SU-DHL-6 (cell line): ENCODE data around the gene NPAT.
A peak's percentile ranks its signal among the peaks of the same experiment; 100 is the strongest.
"Not testable (repeated sequence)": the region's sequence is repeated elsewhere in the genome, so short reads cannot be mapped to it uniquely, and the experiment has no call there.

ENCODE experiments used
- H2AFZ ChIP-seq: fragments of 200-600 bp; sonication (generic); 2 replicates; pipeline ENCODE4 v1.6.1; 2014; ENCODE audit warnings: low read depth, mild to moderate bottlenecking, moderate library complexity, mixed read lengths, antibody characterized with exemption, low read length; ENCODE audit not compliant: severe bottlenecking
- H3F3A ChIP-seq: fragments of 200-600 bp; shearing (Covaris generic); 2 replicates; pipeline ENCODE4 v1.6.0; 2016; ENCODE audit warnings: antibody characterized with exemption, mild to moderate bottlenecking; ENCODE audit not compliant: insufficient read depth
- H3K27ac ChIP-seq: fragments of 200-600 bp; sonication (generic); 2 replicates; pipeline ENCODE4 v1.5.1; 2016; ENCODE audit warnings: low read depth, mild to moderate bottlenecking, low read length, moderate library complexity, mixed read lengths
- H3K27me3 ChIP-seq: fragments of 200-600 bp; sonication (generic), shearing (Covaris generic); 2 replicates; pipeline ENCODE4 v1.6.0; 2014; ENCODE audit warnings: mild to moderate bottlenecking, low read length
- H3K36me3 ChIP-seq: fragments of 200-600 bp; sonication (generic); 2 replicates; pipeline ENCODE4 v1.6.1; 2014; ENCODE audit warnings: mild to moderate bottlenecking, low read length, mixed read lengths
- H3K4me2 ChIP-seq: fragments of 300-600, 200-600 bp; shearing (Covaris generic), sonication (generic); 2 replicates; pipeline ENCODE4 v1.6.0; 2014; ENCODE audit warnings: low read length, low read depth, mild to moderate bottlenecking; ENCODE audit not compliant: poor library complexity, severe bottlenecking
- H3K4me3 ChIP-seq: fragments of 200-600 bp; sonication (generic); 2 replicates; pipeline ENCODE4 v1.5.1; 2014; ENCODE audit warnings: antibody characterized with exemption, low read length, mild to moderate bottlenecking, mixed read lengths; ENCODE audit not compliant: insufficient read depth, poor library complexity, severe bottlenecking
- H3K79me2 ChIP-seq: fragments of 200-600 bp; sonication (generic); 2 replicates; pipeline ENCODE4 v1.6.1; 2014; ENCODE audit warnings: mild to moderate bottlenecking, low read length, moderate library complexity; ENCODE audit not compliant: insufficient read depth
- H3K9ac ChIP-seq: fragments of 200-600 bp; sonication (generic); 2 replicates; pipeline ENCODE4 v1.7.0; 2014; ENCODE audit warnings: mild to moderate bottlenecking, low read length
- H3K9me2 ChIP-seq: fragments of 200-600 bp; sonication (generic); replicated peaks from 2 replicates; pipeline ENCODE4 v1.6.1; 2014; ENCODE audit warnings: low read length; ENCODE audit not compliant: insufficient read depth
- H3K9me3 ChIP-seq: fragments of 200-600 bp; sonication (generic); 2 replicates; pipeline ENCODE4 v1.6.1; 2014; ENCODE audit warnings: low read length, mixed read lengths; ENCODE audit not compliant: insufficient read depth
- H4K20me1 ChIP-seq: fragments of 200-600 bp; sonication (generic); 2 replicates; pipeline ENCODE4 v1.6.1; 2014; ENCODE audit warnings: low read depth, mild to moderate bottlenecking, antibody characterized with exemption, low read length, moderate library complexity, mixed read lengths
- EZH2phosphoT487 ChIP-seq: fragments of 200-600 bp; sonication (generic), shearing (Covaris generic); conservative IDR thresholded peaks from 2 replicates; pipeline ENCODE4 v1.6.1; 2018; ENCODE audit warnings: mild to moderate bottlenecking, antibody characterized with exemption, low read length, moderate library complexity, mixed read lengths
- TF ChIP-seq, protein P1 (sequence below): fragments of 200-600 bp; sonication (generic); IDR thresholded peaks from one replicate; pipeline ENCODE4 v1.5.1; 2017; ENCODE audit warnings: antibody characterized with exemption, mild to moderate bottlenecking, low read length, moderate library complexity; ENCODE audit not compliant: insufficient read depth, poor library complexity, severe bottlenecking

NPAT gene

DNA sequence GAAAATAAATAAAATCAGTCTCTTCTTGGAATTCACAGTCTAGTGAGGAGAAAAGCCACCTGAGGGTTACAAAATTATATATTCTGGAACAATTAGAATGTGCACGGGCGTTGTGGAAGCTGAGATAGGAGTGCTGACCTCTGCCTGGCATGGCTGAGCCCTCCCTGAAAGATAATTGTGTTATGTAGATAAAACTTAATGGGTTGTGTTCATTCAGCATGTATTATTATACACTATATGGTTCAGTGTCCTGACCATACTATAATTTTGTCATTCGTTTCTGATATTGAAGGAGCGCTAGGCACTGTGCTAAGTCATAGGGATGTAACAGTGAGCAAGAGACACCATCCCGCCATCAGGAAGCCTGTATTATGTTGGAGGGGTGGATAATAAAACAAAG lies 97.3 kb downstream of the NPAT start:
- Histone ChIP-seq H3K36me3 (no peaks in the 10 kb centered on the region), H3K27ac (no peak overlapping the region), H3K79me2 (peaks cover 13% of the 10 kb centered on the region; the same call in 1 of the 2 replicates), H3K9ac (no peak overlapping the region), H3K4me2 (no peak overlapping the region), H4K20me1 (no peaks in the 10 kb centered on the region), H3F3A (no peaks in the 10 kb centered on the region), H3K9me3 (no peaks in the 10 kb centered on the region), H3K4me3 (no peak overlapping the region), H3K9me2 (no peaks in the 10 kb centered on the region), H3K27me3 (no peaks in the 10 kb centered on the region), H2AFZ (no peak overlapping the region)
- TF ChIP-seq EZH2phosphoT487, result no peak
- TF ChIP-seq, protein P1, sequence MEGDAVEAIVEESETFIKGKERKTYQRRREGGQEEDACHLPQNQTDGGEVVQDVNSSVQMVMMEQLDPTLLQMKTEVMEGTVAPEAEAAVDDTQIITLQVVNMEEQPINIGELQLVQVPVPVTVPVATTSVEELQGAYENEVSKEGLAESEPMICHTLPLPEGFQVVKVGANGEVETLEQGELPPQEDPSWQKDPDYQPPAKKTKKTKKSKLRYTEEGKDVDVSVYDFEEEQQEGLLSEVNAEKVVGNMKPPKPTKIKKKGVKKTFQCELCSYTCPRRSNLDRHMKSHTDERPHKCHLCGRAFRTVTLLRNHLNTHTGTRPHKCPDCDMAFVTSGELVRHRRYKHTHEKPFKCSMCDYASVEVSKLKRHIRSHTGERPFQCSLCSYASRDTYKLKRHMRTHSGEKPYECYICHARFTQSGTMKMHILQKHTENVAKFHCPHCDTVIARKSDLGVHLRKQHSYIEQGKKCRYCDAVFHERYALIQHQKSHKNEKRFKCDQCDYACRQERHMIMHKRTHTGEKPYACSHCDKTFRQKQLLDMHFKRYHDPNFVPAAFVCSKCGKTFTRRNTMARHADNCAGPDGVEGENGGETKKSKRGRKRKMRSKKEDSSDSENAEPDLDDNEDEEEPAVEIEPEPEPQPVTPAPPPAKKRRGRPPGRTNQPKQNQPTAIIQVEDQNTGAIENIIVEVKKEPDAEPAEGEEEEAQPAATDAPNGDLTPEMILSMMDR, result no peak

DNA sequence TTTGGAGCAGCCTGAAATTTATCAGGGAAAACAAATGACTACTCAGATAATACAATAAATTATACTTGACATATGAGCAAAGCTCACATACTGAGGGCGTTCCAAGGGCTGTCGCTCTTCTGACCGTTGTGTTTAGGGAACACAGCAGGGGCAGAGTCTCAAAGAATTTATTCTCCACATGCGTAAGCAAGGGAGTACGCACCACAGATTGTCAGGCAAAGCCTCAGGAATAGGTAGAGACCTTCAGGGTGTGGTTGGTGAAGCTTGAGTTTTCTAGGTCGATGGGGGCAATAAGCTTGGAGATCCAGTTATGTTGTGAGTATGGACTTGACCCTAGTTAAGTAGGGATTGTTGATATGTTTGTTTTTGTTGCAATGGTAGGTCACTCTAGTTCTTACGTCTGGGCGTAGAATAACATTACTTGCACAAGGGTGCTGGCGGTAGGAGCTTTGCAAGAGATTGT lies 100.2 kb downstream of the NPAT start:
- H4K20me1 ChIP-seq, result no peaks in the 10 kb centered on the region
- peak overlapping the region; percentile 72 for H3K9ac ChIP-seq
- H3F3A ChIP-seq, result 0 out of 2 replicates have a peak, but pooled peaks cover 3% of the 10 kb centered on the region
- H3K36me3 ChIP-seq, result no peaks in the 10 kb centered on the region
- TF ChIP-seq EZH2phosphoT487, result no peak
- TF ChIP-seq, protein P1, result no peak
- no peaks in the 10 kb centered on the region for H3K9me3 ChIP-seq
- H2AFZ ChIP-seq, result no peak overlapping the region
- no peaks in the 10 kb centered on the region for H3K9me2 ChIP-seq
- peaks cover 13% of the 10 kb centered on the region; the same call in 1 of the 2 replicates for H3K79me2 ChIP-seq
- H3K27me3 ChIP-seq, result no peaks in the 10 kb centered on the region
- no peak overlapping the region for H3K27ac ChIP-seq
- H3K4me2 ChIP-seq, result peak overlapping the region; percentile 80
- H3K4me3 ChIP-seq, result peak overlapping the region; percentile 88

DNA sequence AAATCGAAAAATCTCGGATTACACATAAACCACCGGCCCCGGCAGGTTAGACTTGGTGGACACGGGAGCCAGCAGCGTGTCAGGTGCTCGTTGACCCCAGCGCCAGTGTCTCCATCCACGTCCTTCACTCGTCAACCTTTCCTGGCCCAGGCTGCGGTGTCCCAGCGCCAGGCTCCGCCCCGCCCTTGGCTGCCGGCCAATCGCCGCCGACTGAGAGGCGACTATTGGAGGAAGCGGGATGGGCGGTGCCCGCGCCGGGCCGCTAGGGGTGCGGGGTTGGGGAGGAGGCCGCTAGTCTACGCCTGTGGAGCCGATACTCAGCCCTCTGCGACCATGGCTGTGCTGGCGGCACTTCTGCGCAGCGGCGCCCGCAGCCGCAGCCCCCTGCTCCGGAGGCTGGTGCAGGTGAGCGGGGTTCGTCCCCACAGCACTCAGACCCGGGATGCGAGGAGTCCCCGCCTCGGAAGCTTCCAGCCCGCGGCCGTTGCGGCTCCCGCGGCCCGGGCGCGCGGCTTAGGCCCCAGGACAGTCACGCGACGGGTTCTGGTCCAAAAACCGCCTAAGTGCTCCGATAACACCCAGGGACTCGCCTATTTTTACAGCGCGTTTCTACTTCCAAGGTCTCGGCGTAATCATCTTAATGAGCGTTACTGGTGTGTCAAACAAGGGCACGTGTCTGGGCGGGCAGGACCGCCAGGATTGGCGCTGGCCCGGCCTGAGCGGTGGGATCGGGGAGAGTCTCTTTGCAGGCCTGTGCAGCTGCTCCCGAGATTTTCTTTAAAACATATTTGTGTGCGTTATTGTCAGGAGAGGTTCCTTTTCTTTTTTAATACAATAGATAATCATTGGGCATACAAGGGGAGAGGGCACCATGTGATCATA lies 100.9 kb downstream of the NPAT start, which contains the start of gene ACAT1:
TSS of gene ACAT1 (plus strand) at position 294 of the 882 bp plus-strand sequence. CDS start at position 334, 40 bp downstream.
- Histone ChIP-seq H3F3A (0 out of 2 replicates have a peak, but pooled peaks cover 3% of the 10 kb centered on the region), H3K9ac (peak within 1 kb of the TSS; percentile 72), H3K27me3 (no peaks in the 10 kb centered on the region), H3K4me3 (peak within 1 kb of the TSS; percentile 88), H3K4me2 (peak within 1 kb of the TSS; percentile 80), H3K79me2 (peaks cover 13% of the 10 kb centered on the region; the same call in 1 of the 2 replicates), H4K20me1 (no peaks in the 10 kb centered on the region), H3K36me3 (no peaks in the 10 kb centered on the region), H3K9me2 (no peaks in the 10 kb centered on the region), H3K27ac (peak within 1 kb of the TSS; percentile 30; the same call in 1 of the 2 replicates), H2AFZ (peak within 1 kb of the TSS; percentile 96), H3K9me3 (no peaks in the 10 kb centered on the region)
- TF ChIP-seq, protein P1, result no peak
- no peak for TF ChIP-seq EZH2phosphoT487

DNA sequence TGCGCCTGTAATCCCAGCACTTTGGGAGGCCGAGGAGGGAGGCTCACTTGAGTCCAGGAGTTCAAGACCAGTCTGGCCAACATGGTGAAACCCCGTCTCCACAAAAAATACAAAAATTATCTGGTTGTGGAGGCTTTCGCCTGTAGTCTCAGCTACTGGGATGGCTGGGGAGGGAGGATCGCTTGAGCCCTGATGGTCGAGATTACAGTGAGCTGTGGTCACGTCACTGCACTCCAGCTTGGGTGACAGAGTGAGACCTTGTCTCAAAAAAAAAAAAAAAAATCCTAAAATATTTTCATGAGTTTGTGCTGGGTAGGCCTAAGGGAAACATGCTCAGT lies 101.5 kb downstream of the NPAT start:
- Histone ChIP-seq H3K4me3 (peak overlapping the region; percentile 88), H2AFZ (peak overlapping the region; percentile 96), H3K79me2 (peaks cover 13% of the 10 kb centered on the region; the same call in 1 of the 2 replicates), H3K9ac (peak overlapping the region; percentile 72), H3K4me2 (peak overlapping the region; percentile 80)
- H3K9me3 ChIP-seq, H3K27me3 ChIP-seq, H3K27ac ChIP-seq, H3K36me3 ChIP-seq, H3F3A ChIP-seq, H3K9me2 ChIP-seq, H4K20me1 ChIP-seq: not testable (repeated sequence)
